Measurements from ENCODE around the gene COPS7A.

GRCh38 chr12:6685814-6686213 is 38.0 kb upstream of the COPS7A start:
- TF ChIP-seq CTCF (IDR thresholded peaks at IDR 0.05) (no peak), POLR2A (IDR thresholded peaks at IDR 0.05) (no peak), POLR2AphosphoS5 (IDR thresholded peaks at IDR 0.05) (no peak)

All from sigmoid colon (tissue), 4 donors.